AG20443 (cell line): ENCODE data around the gene MINK1.
A peak's percentile ranks its signal among the peaks of the same experiment; 100 is the strongest.

Experiments
- DNase-seq: peaks from one replicate; pipeline ENCODE4 v3.0.0; 2012; ENCODE audit warnings: low spot score, mixed read lengths

The MINK1 gene

GRCh38 chr17:4833178-4833940 is at the start of gene MINK1:
TSS of gene MINK1 (plus strand) at chr17:4833340. CDS start at chr17:4833584, 244 bp downstream.
- DNase-seq: peak; percentile 100

DNA sequence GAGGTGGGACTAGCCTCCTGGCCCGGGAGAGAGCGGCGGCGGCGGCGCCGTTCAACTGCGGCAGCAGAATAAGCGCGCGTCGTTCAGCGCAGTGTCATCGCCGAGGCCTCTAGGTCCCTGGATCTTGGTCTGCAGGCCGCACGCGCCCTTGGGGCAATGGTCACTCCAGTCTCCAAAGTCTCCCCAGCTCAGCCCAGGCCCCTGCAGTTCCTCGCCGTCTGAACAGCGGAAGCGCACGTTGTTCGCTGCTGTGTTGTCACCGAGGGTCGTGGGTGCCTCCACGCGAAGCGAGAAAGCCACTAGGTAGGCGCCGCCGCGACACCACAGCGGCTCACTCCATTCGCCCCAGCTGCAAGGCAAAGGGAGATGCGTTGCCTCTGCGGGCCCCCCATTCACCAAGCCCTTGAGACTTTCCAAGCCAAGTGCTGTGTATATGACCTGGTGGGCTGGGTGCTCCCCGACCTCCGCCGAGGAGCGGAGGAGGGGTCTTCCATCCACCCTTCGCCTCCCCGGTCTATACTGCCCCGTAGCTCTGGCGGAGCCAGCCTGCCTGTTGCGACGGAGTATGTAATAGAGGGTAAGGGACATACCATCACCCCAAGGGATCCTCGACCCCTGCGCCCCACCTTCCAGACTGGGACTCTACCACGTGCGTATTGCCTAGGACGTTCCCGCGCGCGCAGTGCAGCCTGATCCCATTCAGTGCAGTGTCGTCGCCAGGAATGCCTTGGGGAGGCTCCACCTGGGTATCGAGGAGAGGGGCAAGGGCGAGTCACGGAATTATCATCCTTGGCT is 47.6 kb upstream of the MINK1 start:
- no peak for DNase-seq

GRCh38 chr17:4786106-4786511 is 47.0 kb upstream of the MINK1 start, which contains the start of gene VMO1:
TSS of gene VMO1 (minus strand) at chr17:4786364. CDS start at chr17:4786352, 12 bp downstream.
- no peak for DNase-seq

DNA sequence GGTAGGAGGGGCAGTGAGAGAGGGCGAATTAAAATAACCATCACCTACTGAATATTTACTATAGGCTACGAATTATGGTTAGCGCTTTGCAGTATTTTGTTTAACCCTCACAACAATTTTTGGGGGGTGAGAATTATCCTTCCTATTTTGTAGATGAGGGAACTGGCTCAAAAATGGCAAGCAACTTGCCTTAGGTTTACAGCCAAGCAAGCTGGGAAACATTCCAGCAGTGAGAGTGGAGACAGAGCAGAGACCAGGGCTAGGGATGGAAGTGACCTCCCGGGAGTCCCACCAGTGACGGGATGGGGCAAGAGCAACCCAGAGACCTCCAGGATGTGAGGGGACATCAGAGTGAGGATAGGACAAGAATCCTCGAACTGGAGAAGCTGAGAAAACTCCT is 46.6 kb upstream of the MINK1 start:
- DNase-seq: no peak

GRCh38 chr17:4788159-4788806 is 44.9 kb upstream of the MINK1 start:
- DNase-seq: no peak

GRCh38 chr17:4788807-4789700 is 44.1 kb upstream of the MINK1 start, which contains the start of gene GLTPD2:
TSS of gene GLTPD2 (plus strand) at chr17:4788964. CDS start at chr17:4789012, 48 bp downstream.
- no peak for DNase-seq

GRCh38 chr17:4789701-4789950 is 43.5 kb upstream of the MINK1 start:
- DNase-seq: no peak

DNA sequence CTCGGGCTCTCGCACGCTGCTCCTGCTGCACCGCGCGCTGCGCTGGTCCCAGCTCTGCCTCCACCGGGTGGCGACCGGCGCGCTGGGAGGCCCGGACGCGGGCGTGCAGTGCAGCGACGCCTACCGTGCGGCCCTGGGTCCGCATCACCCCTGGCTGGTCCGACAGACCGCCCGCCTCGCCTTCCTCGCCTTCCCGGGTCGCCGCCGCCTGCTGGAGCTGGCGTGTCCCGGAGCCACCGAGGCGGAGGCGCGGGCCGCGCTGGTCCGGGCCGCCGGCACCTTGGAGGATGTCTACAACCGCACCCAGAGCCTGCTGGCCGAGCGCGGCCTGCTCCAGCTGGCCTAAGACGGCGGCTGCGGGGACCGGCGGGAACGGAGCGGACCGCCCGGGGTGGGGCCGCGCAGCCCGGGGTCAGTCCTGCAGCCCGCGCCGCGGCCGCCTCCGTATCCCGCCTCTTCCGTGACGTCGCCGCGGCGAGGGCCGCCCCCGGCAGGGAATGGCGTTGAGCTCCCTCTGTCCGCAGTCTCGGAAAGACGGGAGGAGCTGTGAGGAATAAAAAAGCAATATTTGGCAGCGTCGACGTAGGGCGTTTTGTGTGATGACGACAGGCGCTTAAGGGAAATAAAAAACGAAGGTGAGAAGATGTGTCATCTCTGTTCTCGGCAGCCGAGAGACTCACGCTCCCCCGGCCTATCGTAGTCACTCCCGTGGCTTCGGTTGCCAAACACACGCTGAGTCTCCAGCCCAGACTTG is 43.0 kb upstream of the MINK1 start:
- DNase-seq: peak; percentile 95

DNA sequence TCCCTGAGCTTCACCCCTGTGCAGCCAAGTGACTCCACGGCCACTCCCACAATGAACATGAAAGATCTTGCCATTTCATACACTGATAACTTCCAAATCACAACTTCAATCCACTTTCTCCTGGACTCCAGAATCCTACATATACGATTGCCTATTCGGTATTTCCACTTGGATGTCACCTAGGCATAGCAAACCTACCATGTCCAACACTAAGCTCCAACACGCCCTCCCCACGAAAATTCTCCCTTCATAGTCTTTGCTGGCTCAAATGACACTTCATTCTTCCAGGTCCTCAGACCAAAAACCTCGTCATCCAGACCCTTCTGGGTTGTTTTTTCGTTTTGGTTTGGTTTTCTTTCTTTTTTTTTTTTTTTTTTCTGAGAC is 42.4 kb upstream of the MINK1 start:
- no peak for DNase-seq

DNA sequence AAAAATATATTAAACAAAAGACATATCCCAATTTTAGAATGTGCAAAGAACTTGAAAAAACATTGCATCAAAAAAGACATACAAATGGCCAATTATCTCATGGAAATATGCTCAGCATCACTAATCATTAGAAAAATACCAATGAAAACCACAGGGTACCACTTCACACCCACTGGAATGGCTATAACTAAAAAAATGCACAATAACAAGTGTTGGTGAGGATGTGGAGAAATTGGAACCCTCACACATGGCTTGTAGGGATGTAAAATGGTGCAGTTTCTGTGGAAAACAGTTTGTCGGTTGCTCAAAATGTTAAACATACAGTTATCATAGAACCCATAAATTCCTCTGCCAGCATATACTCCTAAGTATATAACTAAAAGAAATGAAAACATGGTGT is 38.0 kb upstream of the MINK1 start:
- DNase-seq: no peak

DNA sequence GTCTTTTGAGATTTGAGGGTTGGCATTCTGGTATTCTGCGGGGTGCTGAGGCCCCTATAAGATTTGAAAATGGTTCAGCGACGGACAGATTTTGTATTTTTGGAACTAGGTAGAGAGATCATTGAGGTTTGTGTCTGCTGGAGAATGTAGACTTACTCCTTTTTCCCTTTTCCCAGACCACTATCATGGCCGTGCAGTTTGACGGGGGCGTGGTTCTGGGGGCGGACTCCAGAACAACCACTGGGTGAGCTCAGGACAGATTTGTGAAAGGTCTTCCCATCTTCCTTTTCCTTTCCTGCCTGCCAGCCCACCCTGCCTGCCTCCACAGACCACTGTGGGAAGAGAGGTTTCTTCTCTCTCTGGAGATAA is 36.6 kb upstream of the MINK1 start:
- DNase-seq: peak; percentile 73

DNA sequence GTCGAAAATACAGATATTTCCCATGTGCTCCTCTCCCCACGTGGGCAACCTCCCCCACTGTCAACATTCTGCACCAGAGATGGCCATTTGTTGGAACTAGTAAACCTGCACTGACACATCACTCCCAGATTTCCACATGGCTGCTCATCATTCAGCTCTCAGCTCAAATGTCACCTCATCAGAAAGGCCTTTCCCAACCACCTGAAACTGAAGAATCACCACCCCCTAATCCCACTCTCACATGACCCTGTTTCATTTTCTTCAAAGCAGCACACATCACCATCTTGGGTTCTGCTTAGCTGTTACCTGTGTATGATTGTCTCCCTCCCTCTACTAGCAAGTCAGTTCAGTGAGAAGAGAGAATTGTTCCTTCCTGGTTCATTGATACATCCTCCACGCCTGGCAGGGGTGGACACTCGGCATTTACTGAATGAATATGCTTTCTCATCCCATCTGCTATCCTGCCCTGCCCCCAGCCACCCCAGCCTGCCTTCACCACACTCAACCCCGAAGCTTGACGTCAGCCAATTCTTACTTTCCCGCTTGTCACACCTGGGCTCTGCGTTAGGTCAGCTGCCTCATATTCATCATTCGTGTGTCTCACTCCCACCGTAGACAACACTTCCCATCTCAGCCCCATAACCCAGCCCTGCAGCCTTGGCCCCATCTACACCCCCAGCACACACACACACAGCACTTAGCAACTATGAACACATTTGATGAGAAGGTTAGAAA is 32.5 kb upstream of the MINK1 start:
- no peak for DNase-seq

DNA sequence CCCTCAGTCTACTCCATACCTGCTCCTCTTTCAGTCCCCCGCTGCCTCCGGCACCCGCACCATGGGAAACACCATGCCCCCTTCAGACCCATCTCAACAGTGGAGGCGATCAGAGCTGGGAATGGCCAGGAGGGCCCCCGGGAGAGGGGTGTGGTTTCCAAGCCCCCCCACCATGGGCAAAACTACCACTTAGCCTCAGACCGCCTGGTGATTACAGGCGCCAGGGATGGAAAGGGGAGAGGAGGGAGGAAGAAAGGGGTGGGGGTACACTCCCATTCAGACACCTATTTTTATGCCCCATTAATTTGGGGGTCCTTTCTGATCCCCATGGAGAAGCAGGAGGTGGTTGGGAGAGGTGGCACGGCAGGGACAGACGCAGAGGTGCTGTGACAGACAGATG is 30.9 kb upstream of the MINK1 start, which contains the start of gene C17orf114:
Gene C17orf114 (minus strand): TSS at position 101 of the 400 bp plus-strand sequence.
- no peak for DNase-seq

- no peak for DNase-seq
Measured at GRCh38 chr17:4806456-4806776, 26.7 kb upstream of the MINK1 start.

- peak; percentile 100 for DNase-seq
Measured at GRCh38 chr17:4806777-4807604, 26.1 kb upstream of the MINK1 start, which contains the start of gene PLD2. TSS of gene PLD2 (plus strand) at chr17:4807152. CDS start at chr17:4807773, 621 bp downstream.

- peak; percentile 49 for DNase-seq
Measured at GRCh38 chr17:4807605-4808377, 25.3 kb upstream of the MINK1 start.

GRCh38 chr17:4808378-4808767 is 24.8 kb upstream of the MINK1 start:
- peak; percentile 39 for DNase-seq

DNA sequence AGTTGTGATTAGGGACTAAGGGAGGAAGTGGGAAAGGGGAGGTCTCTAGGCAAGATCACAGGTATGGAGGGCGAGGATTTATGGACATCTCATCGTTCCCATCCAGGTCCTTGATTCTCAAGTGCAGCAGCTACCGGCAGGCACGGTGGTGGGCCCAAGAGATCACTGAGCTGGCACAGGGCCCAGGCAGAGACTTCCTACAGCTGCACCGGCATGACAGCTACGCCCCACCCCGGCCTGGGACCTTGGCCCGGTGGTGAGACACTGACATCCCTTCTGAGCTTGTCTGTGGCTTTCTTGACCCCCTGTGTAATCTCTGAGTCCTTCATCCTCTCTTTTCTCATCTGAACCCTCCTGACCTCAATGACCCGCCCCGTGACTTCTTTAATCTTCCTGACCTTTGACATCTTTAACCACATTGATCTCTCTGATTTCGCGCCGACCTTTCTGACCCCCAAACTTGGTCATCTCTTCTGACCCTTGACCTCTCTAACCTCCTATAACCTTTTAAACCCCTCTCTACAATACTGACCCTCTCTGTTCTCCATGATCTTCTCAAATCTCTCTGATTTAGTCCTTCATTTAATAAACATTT is 22.3 kb upstream of the MINK1 start:
- DNase-seq: no peak
